PC-3 (cell line): ENCODE data around the gene HABP4. TPM values are rescaled to one million over a fixed set of nuclear protein-coding genes. Genes with fewer than 3 reads are reported as not detected.

Experiments used
- ATAC-seq: fragments of 200-7000 bp; cut with Tn5 transposase; 2 replicates; pipeline ENCODE4 v1.9.1; 2020; ENCODE audit warnings: mild to moderate bottlenecking, moderate library complexity
- BruUV-seq: library from RNA; stranded (reverse); fragments of 400-500 nt; replicated peaks from 2 replicates; lab custom pipeline; 2021; lab: Mats Ljungman, UMichigan
- CTCF ChIA-PET: fragments of 300-600 bp; sonication (Branson Sonifier 250); formaldehyde crosslinking; loops from one replicate; lab custom pipeline; 2022; ENCODE audit warnings: antibody characterized with exemption; lab: Charles Lee
- POLR2A ChIA-PET: fragments of 300-600 bp; sonication (Branson Sonifier 250); formaldehyde crosslinking; loops from one replicate; lab custom pipeline; 2022; ENCODE audit warnings: antibody characterized with exemption; ENCODE audit not compliant: unreplicated experiment; lab: Charles Lee
- DNase-seq: peaks from one replicate; pipeline ENCODE4 v3.0.0-alpha.2; 2015
- H2AFZ ChIP-seq: fragments of 300-600 bp; sonication (generic); 2 replicates; pipeline ENCODE4 v1.6.0; 2016; ENCODE audit warnings: antibody characterized with exemption, low read length
- H3F3A ChIP-seq: fragments of 300-600 bp; sonication (generic); one replicate; pipeline ENCODE4 v1.6.0; 2017; ENCODE audit warnings: antibody characterized with exemption, low read length, control low read depth, mild to moderate bottlenecking; ENCODE audit not compliant: unreplicated experiment
- H3K27ac ChIP-seq: fragments of 300-600 bp; sonication (generic); 2 replicates; pipeline ENCODE4 v1.5.1; 2016; ENCODE audit warnings: mild to moderate bottlenecking, low read length
- H3K27me3 ChIP-seq: fragments of 300-600 bp; sonication (generic); 2 replicates; pipeline ENCODE4 v1.6.1; 2016; ENCODE audit warnings: low read length, mixed read lengths
- H3K36me3 ChIP-seq: fragments of 300-600 bp; sonication (generic); 2 replicates; pipeline ENCODE4 v1.6.1; 2016; ENCODE audit warnings: low read depth, mixed run types, low read length, mixed read lengths
- H3K4me1 ChIP-seq: fragments of 300-600 bp; sonication (generic); 2 replicates; pipeline ENCODE4 v1.5.1; 2016; ENCODE audit warnings: low read length; ENCODE audit not compliant: insufficient read depth
- H3K4me2 ChIP-seq: fragments of 300-600 bp; sonication (generic); 2 replicates; pipeline ENCODE4 v1.6.0; 2016; ENCODE audit warnings: low read length
- H3K4me3 ChIP-seq: fragments of 300-600 bp; sonication (generic); 2 replicates; pipeline ENCODE4 v1.5.1; 2016; ENCODE audit warnings: mild to moderate bottlenecking, low read length, mixed read lengths
- H3K79me2 ChIP-seq: fragments of 300-600 bp; sonication (generic); 2 replicates; pipeline ENCODE4 v1.6.1; 2017; ENCODE audit warnings: low read length, mixed read lengths
- H3K9ac ChIP-seq: fragments of 300-600 bp; sonication (generic); 2 replicates; pipeline ENCODE4 v1.6.0; 2016; ENCODE audit warnings: mild to moderate bottlenecking, low read length
- H3K9me2 ChIP-seq: fragments of 300-600 bp; sonication (generic); replicated peaks from 2 replicates; pipeline ENCODE4 v1.6.1; 2016; ENCODE audit warnings: mixed run types, low read length, mixed read lengths
- H3K9me3 ChIP-seq: fragments of 300-600 bp; sonication (generic); 2 replicates; pipeline ENCODE4 v1.6.1; 2016; ENCODE audit warnings: low read length, mixed read lengths
- H4K20me1 ChIP-seq: fragments of 300-600 bp; sonication (generic); 2 replicates; pipeline ENCODE4 v1.6.1; 2016; ENCODE audit warnings: low read length, mixed read lengths
- EZH2 ChIP-seq: fragments of 300-600 bp; sonication (generic); IDR thresholded peaks from one replicate; pipeline ENCODE4 v1.6.1; 2017; ENCODE audit warnings: antibody characterized with exemption, mild to moderate bottlenecking, low read length; ENCODE audit not compliant: unreplicated experiment
- EZH2phosphoT487 ChIP-seq: fragments of 300-600 bp; sonication (generic); IDR thresholded peaks from 2 replicates; pipeline ENCODE4 v1.6.1; 2018; ENCODE audit warnings: mild to moderate bottlenecking, antibody characterized with exemption, low read length, borderline replicate concordance
- intact Hi-C: fragments of 100-400 bp; cut with micrococcal nuclease; formaldehyde crosslinking; loops from 2 replicates; pipeline ENCODE4 v1.9.0; 2023
- total RNA-seq: library from RNA; depleted of rRNA; stranded (reverse); fragments of >200 nt; gene quantifications from 2 replicates; pipeline ENCODE4 v1.2.3, GENCODE V29; 2014
- TF ChIP-seq, protein P1 (sequence below): fragments of 300-600 bp; sonication (generic); conservative IDR thresholded peaks from 2 replicates; pipeline ENCODE4 v1.5.1; 2017; ENCODE audit warnings: antibody characterized with exemption, low read depth, mild to moderate bottlenecking, low read length

HABP4 gene
- total RNA-seq, 1 experiment from 2014 or later, result 6.6 TPM

GRCh38 chr9:96491880-96492525, 42.0 kb downstream of the HABP4 start:
- Histone ChIP-seq H4K20me1 (no peaks in the 10 kb centered on the region), H3K4me1 (no peaks in the 10 kb centered on the region), H3K9me3 (no peaks in the 10 kb centered on the region), H3K9ac (no peak overlapping the region), H3F3A (no peaks in the 10 kb centered on the region), H2AFZ (no peak overlapping the region), H3K4me3 (no peak overlapping the region), H3K79me2 (no peaks in the 10 kb centered on the region), H3K27me3 (no peaks in the 10 kb centered on the region), H3K36me3 (no peaks in the 10 kb centered on the region), H3K4me2 (no peak overlapping the region), H3K9me2 (no peaks in the 10 kb centered on the region), H3K27ac (no peak overlapping the region)
- ATAC-seq (no peak), DNase-seq (no peak)
- intact Hi-C loops, result no loop called here
- ChIA-PET POLR2A (no interaction called here), CTCF (no interaction called here)
- BruUV-seq, result no TSS peak
- TF ChIP-seq EZH2phosphoT487, result no peak
- no peak for TF ChIP-seq EZH2
- TF ChIP-seq, protein P1, sequence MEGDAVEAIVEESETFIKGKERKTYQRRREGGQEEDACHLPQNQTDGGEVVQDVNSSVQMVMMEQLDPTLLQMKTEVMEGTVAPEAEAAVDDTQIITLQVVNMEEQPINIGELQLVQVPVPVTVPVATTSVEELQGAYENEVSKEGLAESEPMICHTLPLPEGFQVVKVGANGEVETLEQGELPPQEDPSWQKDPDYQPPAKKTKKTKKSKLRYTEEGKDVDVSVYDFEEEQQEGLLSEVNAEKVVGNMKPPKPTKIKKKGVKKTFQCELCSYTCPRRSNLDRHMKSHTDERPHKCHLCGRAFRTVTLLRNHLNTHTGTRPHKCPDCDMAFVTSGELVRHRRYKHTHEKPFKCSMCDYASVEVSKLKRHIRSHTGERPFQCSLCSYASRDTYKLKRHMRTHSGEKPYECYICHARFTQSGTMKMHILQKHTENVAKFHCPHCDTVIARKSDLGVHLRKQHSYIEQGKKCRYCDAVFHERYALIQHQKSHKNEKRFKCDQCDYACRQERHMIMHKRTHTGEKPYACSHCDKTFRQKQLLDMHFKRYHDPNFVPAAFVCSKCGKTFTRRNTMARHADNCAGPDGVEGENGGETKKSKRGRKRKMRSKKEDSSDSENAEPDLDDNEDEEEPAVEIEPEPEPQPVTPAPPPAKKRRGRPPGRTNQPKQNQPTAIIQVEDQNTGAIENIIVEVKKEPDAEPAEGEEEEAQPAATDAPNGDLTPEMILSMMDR, result no peak

GRCh38 chr9:96492993-96493531, 43.1 kb downstream of the HABP4 start:
- CTCF ChIA-PET, result no interaction called here
- H3K9me2 ChIP-seq, result no peaks in the 10 kb centered on the region
- H3K4me1 ChIP-seq, result no peaks in the 10 kb centered on the region
- no peak overlapping the region for H3K27ac ChIP-seq
- no peak for TF ChIP-seq EZH2
- TF ChIP-seq, protein P1, result no peak
- TF ChIP-seq EZH2phosphoT487, result no peak
- ATAC-seq (no peak), DNase-seq (no peak)
- no TSS peak for BruUV-seq
- H3K27me3 ChIP-seq, result no peaks in the 10 kb centered on the region
- no peaks in the 10 kb centered on the region for H3K9me3 ChIP-seq
- H3K79me2 ChIP-seq, result no peaks in the 10 kb centered on the region
- H3K4me2 ChIP-seq, result no peak overlapping the region
- intact Hi-C loops, result no loop called here
- POLR2A ChIA-PET, result no interaction called here
- H4K20me1 ChIP-seq, result no peaks in the 10 kb centered on the region
- no peak overlapping the region for H3K4me3 ChIP-seq
- H3K9ac ChIP-seq, result no peak overlapping the region
- no peaks in the 10 kb centered on the region for H3F3A ChIP-seq
- no peaks in the 10 kb centered on the region for H3K36me3 ChIP-seq
- no peak overlapping the region for H2AFZ ChIP-seq

- intact Hi-C loops, result no loop called here
- Histone ChIP-seq H3F3A (no peaks in the 10 kb centered on the region), H3K79me2 (no peaks in the 10 kb centered on the region), H2AFZ (no peak overlapping the region), H3K36me3 (no peaks in the 10 kb centered on the region), H3K27me3 (no peaks in the 10 kb centered on the region), H3K9me2 (no peaks in the 10 kb centered on the region), H3K4me2 (no peak overlapping the region), H3K4me3 (no peak overlapping the region), H3K9ac (no peak overlapping the region), H4K20me1 (no peaks in the 10 kb centered on the region), H3K27ac (no peak overlapping the region), H3K9me3 (no peaks in the 10 kb centered on the region), H3K4me1 (no peaks in the 10 kb centered on the region)
- DNase-seq, result no peak
- no peak for TF ChIP-seq EZH2phosphoT487
- TF ChIP-seq EZH2, result no peak
- TF ChIP-seq, protein P1, result no peak
- CTCF ChIA-PET, result no interaction called here
- BruUV-seq, result no TSS peak
- POLR2A ChIA-PET, result no interaction called here
- ATAC-seq, result no peak
Observed at GRCh38 chr9:96493757-96494156, 43.8 kb downstream of the HABP4 start.
